Stimulated activated CD4-positive, alpha-beta T cell treated with anti-CD3 and anti-CD28 coated beads, Interleukin-1b, Interleukin-23, amount 100 ng/mL, for 4 hours (primary cell): ENCODE results near the gene GCA.

Source experiments
- DNase-seq, 2 donors: peaks; one replicate each; pipeline ENCODE4 v3.0.0-alpha.2; 2020; ENCODE audit warnings: low read depth in 2 of 2

The GCA gene

DNA sequence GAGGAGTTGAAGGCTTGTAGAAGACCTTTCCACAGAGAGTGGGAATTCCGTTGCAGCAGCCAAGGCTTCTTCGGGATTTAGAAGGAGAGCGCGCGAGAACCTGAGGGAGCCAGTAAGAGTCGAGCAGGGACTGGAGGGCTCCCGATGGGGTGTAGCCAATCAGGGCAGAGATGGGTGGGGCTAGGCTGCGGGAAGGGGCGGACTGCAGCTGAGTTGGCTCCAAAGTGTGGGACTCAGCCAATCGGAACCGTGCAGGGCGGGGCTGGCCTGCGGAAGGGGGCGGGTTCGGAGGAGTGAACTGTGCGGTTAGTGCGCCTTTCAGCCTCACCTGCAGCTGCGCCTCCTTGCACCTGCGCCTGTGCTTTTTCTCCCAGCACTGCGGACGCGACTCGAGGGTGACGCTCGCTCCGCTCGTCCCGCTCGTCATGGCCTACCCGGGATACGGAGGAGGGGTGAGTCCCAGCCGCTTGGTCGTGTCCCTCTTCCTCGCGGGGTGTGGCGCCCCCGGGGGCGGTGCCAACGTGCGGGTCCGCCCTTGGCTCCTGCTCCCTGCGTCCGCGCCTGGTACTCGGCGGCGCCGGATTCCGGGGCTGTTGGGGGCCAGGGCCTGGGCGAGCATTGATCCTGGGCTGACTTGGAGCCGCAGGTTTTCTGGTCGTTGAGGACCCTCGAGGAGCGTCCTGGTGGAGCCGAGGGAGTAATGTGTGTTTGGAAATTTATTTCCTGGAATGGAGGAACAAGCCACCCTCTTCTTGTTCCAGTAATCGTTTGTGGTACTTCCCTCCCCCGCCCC is at the start of gene GCA:
Gene GCA, plus strand, starts transcription at position 309 of the 793 bp plus-strand sequence. Its CDS starts 117 bp downstream, at position 426.
- DNase-seq = peak; percentile 97 to 98

- DNase-seq = no peak
These were observed 48.9 kb upstream of the GCA start for GRCh38 chr2:162295009-162295408.

DNA sequence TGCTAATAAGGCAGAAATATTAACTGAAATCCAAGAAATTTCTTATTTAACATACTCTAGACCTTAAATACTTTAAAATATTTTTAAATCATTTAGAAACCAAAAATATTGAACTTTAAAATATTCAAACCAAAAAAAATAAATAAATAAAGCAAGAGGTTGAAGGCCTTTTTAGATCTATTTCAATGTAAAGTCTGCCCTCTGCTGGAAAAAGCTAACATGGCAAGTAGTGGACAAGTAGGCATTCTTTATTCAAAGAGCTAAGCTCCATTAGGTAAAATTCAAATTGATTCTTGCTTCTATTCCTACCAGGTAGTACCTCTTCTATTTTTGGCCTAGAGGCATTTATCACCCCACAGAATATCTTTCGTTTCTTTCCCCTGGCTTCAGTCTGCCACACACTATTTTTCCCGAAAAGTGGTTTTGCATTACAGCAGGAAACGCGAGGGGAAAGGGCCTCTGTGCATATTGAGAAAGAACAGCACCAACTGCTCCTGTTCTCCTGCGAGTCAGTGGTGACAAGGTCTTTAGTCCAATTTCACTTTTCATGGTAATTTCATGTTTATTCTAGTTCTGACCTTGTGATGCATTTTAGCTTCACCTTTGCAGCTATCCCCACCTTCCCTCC is 45.9 kb upstream of the GCA start:
- DNase-seq = peak in 1 of 2 donors; percentile 56

- no peak for DNase-seq
These were observed 45.1 kb upstream of the GCA start for GRCh38 chr2:162298669-162299335.

DNA sequence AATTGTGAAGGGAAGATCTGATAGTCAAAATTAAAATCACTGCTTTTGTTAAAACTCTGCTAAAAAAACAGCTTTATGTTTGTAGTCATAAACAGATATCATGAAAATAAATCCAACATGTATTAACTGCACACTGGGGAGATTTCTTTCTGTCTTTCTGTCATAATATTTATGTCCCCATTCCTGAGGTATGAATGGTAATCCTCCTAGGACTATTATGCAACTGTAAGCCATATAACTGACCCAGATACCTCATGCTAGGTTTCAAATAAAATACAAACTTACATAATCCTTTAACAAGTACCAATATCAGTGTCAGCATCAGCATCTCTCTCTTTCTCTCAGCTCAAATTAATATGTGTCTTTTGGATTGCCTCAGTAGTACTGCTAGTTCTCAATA is 43.7 kb upstream of the GCA start:
- no peak for DNase-seq

DNA sequence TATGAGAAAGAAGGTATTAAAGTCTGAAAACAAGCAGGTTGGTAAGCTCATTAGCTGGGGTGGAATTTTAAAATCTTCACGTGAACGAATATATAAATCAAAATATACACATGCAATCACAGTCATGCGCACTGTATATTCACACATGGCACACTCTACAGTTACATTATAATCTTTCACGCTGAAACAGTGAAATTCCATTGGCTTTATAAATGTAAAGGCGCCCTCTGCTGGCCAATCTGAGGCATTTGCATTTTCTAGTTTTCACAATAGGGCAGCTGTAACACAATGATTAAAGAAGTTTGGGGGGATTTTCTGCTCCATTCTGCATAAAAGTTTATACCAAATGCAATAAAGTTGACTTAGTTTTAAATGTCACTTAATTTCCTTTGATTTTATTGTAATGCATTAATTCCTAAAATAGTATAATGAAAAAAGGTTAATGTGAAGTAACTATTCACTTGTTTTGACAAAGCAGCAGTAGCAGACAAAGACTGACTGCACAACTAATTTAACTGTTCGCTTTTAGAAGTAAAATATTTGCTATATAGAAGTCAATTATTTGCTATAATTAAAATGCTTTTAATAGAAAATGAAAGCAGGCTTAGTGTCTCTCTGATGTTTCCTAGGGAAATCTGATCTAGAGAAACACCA is 42.7 kb upstream of the GCA start:
- DNase-seq = peak; percentile 17 to 44

- DNase-seq = no peak
These were observed 42.1 kb upstream of the GCA start for GRCh38 chr2:162301877-162302276.

DNA sequence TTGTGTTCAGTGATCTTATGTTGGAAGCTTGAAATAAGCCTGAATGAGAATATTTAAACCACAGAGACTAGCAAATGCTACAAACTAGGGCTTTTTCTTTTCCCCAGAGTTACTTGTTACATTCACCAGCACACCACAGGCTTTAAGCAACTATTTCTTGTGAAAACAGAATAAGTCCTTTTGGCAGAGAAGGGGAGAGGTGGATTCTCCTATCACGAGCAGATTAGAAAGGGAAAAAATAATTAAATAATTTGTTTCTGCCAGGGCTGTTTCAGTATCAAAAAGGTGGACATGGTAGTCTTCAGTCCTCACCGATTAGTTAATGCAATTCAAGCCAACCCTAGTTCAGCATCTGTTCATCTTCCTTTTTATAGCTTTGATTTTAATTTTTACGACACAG is 38.0 kb upstream of the GCA start:
- no peak for DNase-seq

DNA sequence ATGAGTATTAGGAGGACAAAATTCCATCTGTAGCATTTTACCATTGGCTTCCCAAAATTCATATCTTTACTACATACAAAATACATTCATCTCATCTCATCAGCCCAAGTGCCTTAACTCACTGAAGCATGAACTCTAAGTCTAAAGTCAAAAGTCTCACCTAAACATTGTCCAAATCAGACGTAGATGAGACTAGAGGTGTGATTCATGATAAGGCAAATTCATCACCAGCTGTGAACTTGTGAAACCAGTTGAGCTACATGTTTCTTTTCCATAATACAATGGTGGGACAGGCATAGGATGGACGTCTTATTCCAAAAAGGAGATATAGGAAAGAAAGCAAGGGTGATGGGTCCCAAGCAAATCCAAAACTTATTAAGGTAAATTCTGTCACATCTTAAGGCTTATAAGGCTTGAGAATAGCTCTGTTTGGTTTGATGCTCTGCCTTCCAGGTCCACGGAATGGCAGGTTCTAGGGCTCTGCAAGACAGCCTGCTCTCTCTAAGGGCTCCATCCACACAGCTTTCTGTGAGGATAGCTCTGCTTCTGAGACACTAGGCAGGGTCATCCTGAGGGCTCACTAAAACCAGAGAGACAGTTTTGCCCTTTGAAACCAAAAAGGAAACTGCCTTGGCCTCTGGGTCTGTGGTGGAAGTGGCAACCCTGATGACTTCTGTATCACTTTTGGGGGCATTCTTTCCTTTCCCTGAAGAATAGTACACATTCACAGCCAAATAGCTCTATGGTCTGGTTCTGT is 35.0 kb upstream of the GCA start:
- DNase-seq = no peak

- DNase-seq = no peak
These were observed 31.1 kb upstream of the GCA start for GRCh38 chr2:162312853-162313252.

- no peak for DNase-seq
These were observed 28.0 kb upstream of the GCA start for GRCh38 chr2:162315938-162316337.

- DNase-seq = no peak
These were observed 27.3 kb upstream of the GCA start for GRCh38 chr2:162316590-162316989.

DNA sequence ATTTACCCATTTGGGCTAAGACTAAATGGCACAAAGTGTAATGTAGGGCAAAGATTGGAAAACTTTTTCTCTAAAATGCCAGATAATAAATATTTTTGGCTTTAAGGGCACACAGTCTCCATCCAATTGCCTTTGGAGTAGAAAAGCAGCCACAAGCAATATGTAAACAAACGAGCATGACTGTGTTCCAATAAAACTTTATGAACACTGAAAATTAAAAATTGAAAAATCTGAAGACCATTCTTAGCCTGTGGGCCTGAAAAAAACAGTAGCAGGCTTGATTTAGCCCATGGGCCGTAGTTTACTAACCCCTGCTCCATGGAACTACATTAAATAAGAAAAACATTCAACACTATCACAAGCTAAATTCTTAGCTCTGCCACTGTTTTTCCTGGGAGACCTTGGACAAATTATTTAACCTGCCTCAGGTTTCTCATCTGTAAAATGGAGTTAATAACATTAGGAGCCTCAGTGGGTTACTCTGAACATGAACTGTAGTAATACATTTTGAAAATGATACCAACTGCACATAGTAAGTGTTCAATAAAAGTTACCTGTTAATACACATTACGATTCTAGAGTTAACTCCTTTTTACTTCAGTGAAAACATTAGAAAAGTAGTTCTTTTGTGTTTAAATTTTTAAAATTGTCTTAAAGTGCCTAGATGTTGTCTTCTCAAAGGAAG is 26.7 kb upstream of the GCA start:
- DNase-seq = no peak

DNA sequence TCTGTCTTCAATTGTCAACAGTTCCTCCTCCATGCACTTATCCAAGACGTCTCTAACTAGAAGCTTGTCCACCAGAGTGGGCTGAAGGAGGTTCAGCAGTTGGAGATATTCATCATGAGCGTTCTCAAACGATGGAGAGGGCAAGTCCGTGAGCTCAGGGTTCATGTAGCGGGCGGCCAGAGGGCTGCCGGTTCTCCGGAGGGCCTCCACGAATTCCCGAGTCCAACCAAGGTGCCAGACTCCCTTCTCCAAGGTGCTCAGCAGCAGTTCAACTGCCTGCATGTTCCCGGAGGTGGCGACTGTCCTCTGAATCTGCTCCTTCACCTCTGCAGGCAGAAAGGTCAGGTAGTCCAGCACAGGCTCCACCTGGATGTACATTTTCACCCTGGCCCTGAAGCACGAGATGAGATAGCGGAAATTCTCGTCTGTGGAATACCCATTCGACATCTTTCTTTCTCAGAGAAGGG is 26.0 kb upstream of the GCA start:
- DNase-seq = no peak

- peak; percentile 54 to 57 for DNase-seq
These were observed 25.4 kb upstream of the GCA start, which contains the start of gene IFIH1 for GRCh38 chr2:162318328-162319180. IFIH1 (minus strand) TSS chr2:162318684; CDS start chr2:162318307, 377 bp downstream.

GRCh38 chr2:162320864-162321517 is 22.9 kb upstream of the GCA start:
- no peak for DNase-seq

GRCh38 chr2:162324953-162325352 is 19.0 kb upstream of the GCA start:
- DNase-seq = no peak

GRCh38 chr2:162327134-162327769 is 16.7 kb upstream of the GCA start:
- peak in 1 of 2 donors; percentile 8 for DNase-seq

DNA sequence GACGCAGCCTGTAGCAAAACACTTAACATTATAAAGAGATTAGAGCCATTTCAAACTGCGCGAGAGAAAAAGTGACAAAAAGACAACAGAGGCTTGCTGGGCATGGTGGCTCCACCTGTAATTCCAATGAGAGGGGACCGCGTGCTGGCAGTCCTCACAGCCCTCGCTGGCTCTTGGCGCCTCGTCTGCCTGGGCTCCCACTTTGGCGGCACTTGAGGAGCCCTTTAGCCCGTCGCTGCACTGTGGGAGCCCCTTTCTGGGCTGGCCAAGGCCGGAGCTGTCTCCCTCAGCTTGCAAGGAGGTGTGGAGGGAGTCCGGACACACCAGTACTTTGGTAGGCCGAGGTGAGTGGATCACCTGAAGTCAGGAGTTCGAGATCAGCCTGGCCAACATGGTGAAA is 16.1 kb upstream of the GCA start:
- no peak for DNase-seq
